Gastrocnemius medialis (tissue), 4 donors: Measurements from ENCODE around the gene EEF1A1.

Experiments
- POLR2A ChIP-seq, 2 donors: fragments of 450-650 bp; IDR thresholded peaks; one replicate each; pipeline ENCODE4 v1.6.1; 2017; ENCODE audit warnings: antibody characterized with exemption in 2 of 2, mild to moderate bottlenecking in 2 of 2, moderate library complexity in 2 of 2
- TF ChIP-seq, protein P1 (sequence below), 5 experiments: fragments of 450-650 bp in 3 of 5; fragments of 200-600 bp in 2 of 5; sonication (generic) in 2 of 5; IDR thresholded peaks in 4 of 5; conservative IDR thresholded peaks in 1 of 5; 1 replicate in 4 of 5; 2 replicates in 1 of 5; pipeline ENCODE4 v1.5.1; 2016 to 2019; ENCODE audit warnings: antibody characterized with exemption in 5 of 5, mild to moderate bottlenecking in 3 of 5, moderate library complexity in 3 of 5

- TF ChIP-seq, protein P1, sequence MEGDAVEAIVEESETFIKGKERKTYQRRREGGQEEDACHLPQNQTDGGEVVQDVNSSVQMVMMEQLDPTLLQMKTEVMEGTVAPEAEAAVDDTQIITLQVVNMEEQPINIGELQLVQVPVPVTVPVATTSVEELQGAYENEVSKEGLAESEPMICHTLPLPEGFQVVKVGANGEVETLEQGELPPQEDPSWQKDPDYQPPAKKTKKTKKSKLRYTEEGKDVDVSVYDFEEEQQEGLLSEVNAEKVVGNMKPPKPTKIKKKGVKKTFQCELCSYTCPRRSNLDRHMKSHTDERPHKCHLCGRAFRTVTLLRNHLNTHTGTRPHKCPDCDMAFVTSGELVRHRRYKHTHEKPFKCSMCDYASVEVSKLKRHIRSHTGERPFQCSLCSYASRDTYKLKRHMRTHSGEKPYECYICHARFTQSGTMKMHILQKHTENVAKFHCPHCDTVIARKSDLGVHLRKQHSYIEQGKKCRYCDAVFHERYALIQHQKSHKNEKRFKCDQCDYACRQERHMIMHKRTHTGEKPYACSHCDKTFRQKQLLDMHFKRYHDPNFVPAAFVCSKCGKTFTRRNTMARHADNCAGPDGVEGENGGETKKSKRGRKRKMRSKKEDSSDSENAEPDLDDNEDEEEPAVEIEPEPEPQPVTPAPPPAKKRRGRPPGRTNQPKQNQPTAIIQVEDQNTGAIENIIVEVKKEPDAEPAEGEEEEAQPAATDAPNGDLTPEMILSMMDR (IDR thresholded peaks at IDR 0.05 in 4 of 5, conservative IDR thresholded peaks at IDR 0.05 in 1 of 5): no peak
- TF ChIP-seq POLR2A (IDR thresholded peaks at IDR 0.05): no peak
Measured at GRCh38 chr6:73532293-73532692, 11.5 kb upstream of the EEF1A1 start.
